NCI-H1930 (cell line): Measurements from ENCODE around the gene MMRN1.
A peak's percentile ranks its signal among the peaks of the same experiment; 100 is the strongest.

ENCODE experiments used
- DNase-seq, 2 experiments: peaks; one replicate each; lab custom pipeline; 2025; lab: John Stamatoyannopoulos, UW

Gene MMRN1

GRCh38 chr4:89913623-89914022 is 19.0 kb downstream of the MMRN1 start:
- DNase-seq: no peak

- DNase-seq: no peak
Observed at GRCh38 chr4:89914609-89915550, 20.2 kb downstream of the MMRN1 start.

DNA sequence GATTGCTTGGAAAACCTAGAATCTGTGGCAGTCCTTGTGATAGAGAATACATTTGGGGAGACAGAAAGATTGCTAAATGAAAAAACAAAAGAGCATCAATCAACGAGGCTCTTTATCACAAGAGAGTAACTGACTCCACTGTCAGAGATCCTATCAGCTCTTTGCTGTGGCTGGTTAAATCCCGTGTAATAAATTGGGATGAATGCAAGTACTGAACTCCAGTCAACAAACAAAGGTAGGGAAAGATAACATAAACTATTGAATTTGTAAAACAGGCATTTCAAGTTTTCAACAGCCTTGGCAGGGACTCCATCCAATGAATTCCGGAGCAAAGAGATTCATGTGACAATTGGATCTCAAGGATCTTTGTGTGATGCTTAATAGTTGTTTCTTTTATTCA is 21.3 kb downstream of the MMRN1 start:
- no peak for DNase-seq

- DNase-seq: no peak
Observed at GRCh38 chr4:89922848-89923416, 28.3 kb downstream of the MMRN1 start.

- no peak for DNase-seq
Observed at GRCh38 chr4:89928838-89929237, 34.2 kb downstream of the MMRN1 start.

GRCh38 chr4:89929425-89930159 is 34.9 kb downstream of the MMRN1 start:
- no peak for DNase-seq

DNA sequence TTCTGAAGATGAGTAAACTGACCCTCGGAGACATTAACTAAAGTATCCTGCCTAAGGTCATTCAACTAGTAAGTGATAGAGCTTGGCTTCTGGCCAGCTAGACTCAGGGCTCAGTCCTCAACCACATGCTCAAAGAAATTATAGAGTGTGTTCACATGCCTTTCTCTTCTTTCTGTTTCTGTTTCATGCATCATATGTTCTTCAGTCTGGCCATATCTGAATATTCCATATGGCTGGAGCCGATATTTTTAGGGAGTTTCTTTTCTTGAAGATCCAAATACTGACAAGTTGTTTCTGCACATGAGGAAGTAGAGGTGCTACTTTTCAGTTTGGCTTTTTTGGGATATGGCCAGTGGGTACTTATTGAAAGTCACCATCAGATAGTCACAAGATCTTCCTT is 44.9 kb downstream of the MMRN1 start:
- DNase-seq: peak in 1 of 2 experiments; percentile 10

GRCh38 chr4:89939994-89940393 is 45.3 kb downstream of the MMRN1 start:
- peak in 1 of 2 experiments; percentile 41 for DNase-seq

DNA sequence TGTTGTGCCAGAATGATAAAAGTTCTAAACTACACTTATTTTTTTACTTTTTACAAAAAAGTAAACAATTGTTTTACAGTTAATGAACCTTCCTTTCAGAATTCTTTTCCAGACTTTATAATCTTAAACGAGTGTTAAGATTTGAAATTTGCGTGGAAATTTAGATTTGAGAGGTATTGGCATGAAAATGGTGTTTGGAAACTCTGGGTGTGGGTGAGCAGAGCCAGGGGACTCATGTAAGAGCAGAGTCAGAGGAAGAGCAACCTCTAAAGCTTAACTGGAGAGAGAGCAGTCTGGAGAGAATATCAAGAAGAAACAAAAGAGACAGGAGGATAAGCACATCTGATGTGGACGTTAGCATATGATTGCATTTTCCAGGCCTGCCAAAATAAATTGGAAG is 48.2 kb downstream of the MMRN1 start:
- DNase-seq: no peak

- DNase-seq: no peak
Observed at GRCh38 chr4:89949782-89950387, 55.2 kb downstream of the MMRN1 start.

GRCh38 chr4:89952458-89952857 is 57.8 kb downstream of the MMRN1 start:
- no peak for DNase-seq

DNA sequence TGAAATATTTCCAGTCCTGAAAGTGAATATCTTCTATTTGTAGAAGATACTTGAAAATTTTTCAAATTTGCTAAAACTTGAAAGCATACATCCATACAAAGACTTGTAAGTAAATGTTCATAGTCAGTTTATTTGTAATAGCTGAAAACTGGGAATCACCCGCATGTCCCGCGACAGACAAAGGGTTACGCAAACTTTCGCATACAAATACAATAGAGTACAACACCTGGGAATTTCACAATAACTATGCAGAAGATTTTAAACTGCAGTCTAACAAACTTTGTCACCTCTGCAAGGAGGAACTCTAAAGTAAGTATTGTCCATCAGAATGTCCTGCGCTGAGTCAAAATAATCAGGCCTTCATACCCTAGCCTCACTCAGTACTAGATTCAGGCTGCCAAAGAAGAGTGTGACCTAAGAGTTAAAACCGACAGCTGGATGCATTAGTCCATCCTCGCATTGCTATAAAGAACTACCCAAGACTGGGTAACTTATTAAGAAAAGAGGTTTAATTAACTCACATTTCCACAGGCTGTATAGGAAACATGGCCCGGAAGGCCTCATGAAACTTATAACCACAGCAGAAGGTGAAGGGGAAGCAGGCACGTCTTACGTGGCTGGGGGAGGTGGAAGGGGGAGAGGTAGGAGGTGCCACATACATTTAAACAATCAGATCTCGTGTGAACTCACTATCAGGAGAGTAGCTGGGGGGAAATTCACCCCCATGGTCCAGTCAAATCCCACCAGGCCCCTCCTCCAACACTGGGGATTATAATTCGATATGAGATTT is 60.4 kb downstream of the MMRN1 start:
- DNase-seq: no peak

DNA sequence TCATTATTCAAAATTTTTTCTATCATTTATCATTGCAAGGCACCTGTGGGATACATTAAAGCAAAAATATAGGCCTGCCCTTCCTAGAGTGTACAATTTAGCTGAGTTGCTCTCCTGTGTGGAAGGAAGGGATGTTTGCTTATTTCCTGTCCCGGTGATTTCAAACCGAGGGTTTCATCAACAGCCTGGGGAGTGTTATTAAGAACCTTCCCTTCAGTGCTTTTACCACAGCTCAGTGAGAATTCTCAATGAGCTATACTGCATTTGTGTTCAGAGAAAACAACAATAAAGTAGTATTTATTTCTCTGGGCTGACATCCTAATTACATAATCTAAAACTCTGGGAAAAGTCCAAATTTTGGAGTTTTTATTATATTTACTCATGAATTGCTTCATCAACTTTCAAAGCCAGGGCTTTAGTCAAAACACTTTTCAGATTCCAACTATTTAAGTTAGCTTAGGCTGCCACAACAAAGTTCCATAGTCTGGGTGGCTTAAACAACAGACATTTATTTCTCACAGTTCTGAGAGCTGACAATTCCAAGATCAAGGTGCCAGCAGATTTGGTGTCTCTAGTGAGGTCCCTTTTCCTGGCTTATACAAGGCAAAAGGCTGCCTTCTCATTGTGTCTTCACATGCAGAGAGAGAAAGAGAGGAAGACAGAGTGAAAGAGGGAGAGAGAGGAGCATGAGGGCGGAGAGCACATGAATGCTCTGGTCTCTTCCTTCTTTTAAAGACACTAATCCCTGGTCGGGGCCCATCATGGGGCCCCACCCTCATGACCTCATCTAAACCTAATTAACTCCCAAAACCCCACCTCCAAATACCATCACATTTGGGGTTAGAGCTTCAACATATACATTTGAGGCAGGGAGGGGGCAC is 62.6 kb downstream of the MMRN1 start:
- DNase-seq: no peak

DNA sequence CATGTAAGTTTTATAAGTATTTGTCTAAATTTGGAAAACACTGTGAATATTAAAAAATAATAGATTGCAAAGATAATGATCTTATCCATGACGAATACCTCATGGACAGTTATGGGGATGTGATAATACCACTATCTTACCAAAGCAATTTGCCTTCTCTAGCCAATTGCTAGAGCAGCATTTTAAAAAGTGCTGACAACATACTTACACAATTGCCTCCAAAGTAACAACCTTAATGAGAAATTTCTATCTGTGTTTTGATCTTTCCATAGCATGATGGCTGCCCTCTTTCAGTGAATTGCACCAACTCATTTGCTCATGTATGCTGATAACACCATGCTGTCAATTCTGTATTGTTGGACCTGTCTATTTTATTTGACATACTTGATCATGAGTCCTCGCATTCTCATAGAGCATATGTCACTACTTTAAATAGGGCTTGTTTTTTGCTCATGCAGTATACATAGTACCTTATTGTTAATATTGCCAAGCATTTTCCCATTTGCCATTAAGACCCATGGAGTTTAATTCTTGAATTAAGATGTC is 87.2 kb downstream of the MMRN1 start:
- DNase-seq: no peak

DNA sequence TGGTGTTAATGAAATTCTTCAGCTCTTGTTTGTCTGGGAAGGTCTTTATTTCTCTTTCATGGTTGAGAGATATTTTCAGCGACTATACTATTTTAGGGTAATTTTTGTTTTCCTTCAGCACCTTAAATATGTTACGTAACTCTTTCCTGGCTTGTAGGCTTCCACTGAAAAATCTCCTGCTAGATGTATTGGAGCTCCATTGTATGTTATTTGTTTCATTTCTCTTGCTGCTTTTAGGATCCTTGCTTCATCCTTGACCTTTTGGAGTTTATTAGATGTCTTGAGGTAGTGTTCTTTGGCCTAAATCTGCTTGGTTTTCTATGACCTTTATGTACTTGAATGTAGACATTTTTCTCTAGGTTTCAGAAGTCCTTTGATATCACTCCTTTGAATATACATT is 93.6 kb downstream of the MMRN1 start:
- DNase-seq: no peak

GRCh38 chr4:89992744-89993143 is 98.1 kb downstream of the MMRN1 start:
- no peak for DNase-seq

DNA sequence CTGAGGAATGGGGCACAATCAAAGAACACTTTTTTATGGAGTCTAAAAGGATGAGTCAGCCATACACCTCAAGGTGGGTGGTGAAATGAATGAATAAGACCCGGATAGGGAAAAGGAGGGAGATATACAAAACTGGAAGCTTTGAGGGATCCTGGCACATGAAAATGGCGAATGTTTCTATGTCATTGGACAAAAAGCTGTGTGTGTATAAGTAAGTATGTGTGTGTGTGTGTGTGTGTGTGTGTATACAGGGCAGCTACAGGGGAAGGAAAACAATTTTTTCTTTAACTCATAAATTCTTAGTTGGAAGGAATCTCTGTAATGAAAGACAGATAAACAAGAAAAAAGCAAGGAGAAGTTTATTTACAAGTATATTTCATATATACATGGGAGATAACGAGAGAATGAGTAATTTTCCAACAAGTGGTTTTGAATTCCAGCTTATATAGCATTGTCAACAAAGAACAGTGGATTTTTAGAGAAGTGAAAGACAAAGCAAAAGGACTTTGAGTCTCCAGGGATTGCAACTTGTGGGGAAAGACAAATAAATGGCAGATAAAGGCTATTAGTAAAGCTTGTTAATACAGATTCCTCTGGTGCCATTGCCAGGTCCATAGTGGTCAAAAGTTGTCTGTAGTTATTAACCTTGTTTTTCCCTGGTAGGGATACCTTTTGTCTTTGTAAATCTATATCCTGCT is 99.7 kb downstream of the MMRN1 start:
- DNase-seq: no peak

DNA sequence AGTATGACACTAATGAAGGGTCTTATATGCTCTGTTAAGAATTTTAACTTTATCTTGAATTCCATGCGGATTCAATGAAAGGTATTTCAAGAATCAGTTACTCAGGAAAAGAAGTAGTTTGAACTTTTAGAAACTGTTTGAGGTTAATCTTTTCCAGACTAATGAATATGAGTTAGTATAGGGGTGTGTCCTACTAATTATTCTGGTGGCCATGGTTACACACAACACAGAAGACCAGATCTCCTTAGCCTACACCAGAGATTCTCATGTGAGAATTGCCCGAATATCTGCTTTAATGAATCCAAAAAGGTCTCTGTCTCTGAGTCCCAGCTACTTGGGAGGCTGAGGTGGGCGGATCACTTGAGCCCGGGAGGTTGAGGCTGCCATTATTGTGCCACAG is 100.4 kb downstream of the MMRN1 start:
- no peak for DNase-seq

- no peak for DNase-seq
Observed at GRCh38 chr4:89995814-89996213, 101.2 kb downstream of the MMRN1 start.
